ENCODE data around the gene TSC2. TPM values are rescaled to one million over a fixed set of nuclear protein-coding genes. Genes with fewer than 3 reads are reported as not detected.

TSC2 gene
- total and polyA plus RNA-seq, 2 of the 13 experiments (the other 11 are each of a cell fraction or from before 2014, with no cell fraction given) = 19.6 to 40.4 TPM

- no peak for TF ChIP-seq SMAD1 (CRISPR knock-in tag; IDR thresholded peaks at IDR 0.05; ENCODE audit: borderline replicate concordance, low read depth)
- 0 out of 4 replicates have a peak, but pooled peaks of 1 of the 2 experiments have one; percentile 24 for TF ChIP-seq EP300 (IDR thresholded peaks at IDR 0.05; ENCODE audit: low read depth in 2 of 2, low read length in 2 of 2)
- TF ChIP-seq EP300 (CRISPR knock-in tag; IDR thresholded peaks at IDR 0.05; ENCODE audit: borderline replicate concordance) = no peak
- TF ChIP-seq, protein P1, sequence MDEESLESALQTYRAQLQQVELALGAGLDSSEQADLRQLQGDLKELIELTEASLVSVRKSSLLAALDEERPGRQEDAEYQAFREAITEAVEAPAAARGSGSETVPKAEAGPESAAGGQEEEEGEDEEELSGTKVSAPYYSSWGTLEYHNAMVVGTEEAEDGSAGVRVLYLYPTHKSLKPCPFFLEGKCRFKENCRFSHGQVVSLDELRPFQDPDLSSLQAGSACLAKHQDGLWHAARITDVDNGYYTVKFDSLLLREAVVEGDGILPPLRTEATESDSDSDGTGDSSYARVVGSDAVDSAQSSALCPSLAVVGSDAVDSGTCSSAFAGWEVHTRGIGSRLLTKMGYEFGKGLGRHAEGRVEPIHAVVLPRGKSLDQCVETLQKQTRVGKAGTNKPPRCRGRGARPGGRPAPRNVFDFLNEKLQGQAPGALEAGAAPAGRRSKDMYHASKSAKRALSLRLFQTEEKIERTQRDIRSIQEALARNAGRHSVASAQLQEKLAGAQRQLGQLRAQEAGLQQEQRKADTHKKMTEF (CRISPR knock-in tag; IDR thresholded peaks at IDR 0.05) = peak; percentile 83
- TF ChIP-seq SRY (CRISPR knock-in tag; IDR thresholded peaks at IDR 0.05) = no peak
- no peak for TF ChIP-seq ZNF260 (CRISPR knock-in tag; IDR thresholded peaks at IDR 0.05; ENCODE audit: borderline replicate concordance, low read depth)
- no peak for TF ChIP-seq ZNF512B (CRISPR knock-in tag; IDR thresholded peaks at IDR 0.05; ENCODE audit: borderline replicate concordance)
- TF ChIP-seq SRF (IDR thresholded peaks at IDR 0.05; ENCODE audit: low read depth, low read length) = no peak
- TF ChIP-seq, protein P2, sequence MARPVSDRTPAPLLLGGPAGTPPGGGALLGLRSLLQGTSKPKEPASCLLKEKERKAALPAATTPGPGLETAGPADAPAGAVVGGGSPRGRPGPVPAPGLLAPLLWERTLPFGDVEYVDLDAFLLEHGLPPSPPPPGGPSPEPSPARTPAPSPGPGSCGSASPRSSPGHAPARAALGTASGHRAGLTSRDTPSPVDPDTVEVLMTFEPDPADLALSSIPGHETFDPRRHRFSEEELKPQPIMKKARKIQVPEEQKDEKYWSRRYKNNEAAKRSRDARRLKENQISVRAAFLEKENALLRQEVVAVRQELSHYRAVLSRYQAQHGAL (CRISPR knock-in tag; IDR thresholded peaks at IDR 0.05; ENCODE audit: not compliant biosample characterization) = no peak
- TF ChIP-seq NKX3-1 (CRISPR knock-in tag; IDR thresholded peaks at IDR 0.05) = no peak
- no peak for TF ChIP-seq ONECUT2 (CRISPR knock-in tag; IDR thresholded peaks at IDR 0.05)
- TF ChIP-seq ETV6 (CRISPR knock-in tag; conservative IDR thresholded peaks at IDR 0.05) = peak; percentile 50; the same call in 1 of the 2 replicates
- peak in 1 of 2 experiments; percentile 92; a peak in 2 of 4 replicates for TF ChIP-seq ATF4 (CRISPR knock-in tag; IDR thresholded peaks at IDR 0.05)
- TF ChIP-seq HMGA1 (CRISPR knock-in tag; conservative IDR thresholded peaks at IDR 0.05) = no peak
- peak; percentile 77 for TF ChIP-seq ELF3 (CRISPR knock-in tag; IDR thresholded peaks at IDR 0.05)
- peak; percentile 76 for TF ChIP-seq MAX (IDR thresholded peaks at IDR 0.05)
- peak; percentile 48; the same call in 1 of the 2 replicates for TF ChIP-seq ZNF501 (CRISPR knock-in tag; IDR thresholded peaks at IDR 0.05)
Measured at GRCh38 chr16:2047330-2048115, at the start of gene TSC2, which contains the start of gene NTHL1 (continued).
